Endothelial cell of umbilical vein (primary cell): ENCODE results near the gene SDC3. TPM values are rescaled to one million over a fixed set of nuclear protein-coding genes. Genes with fewer than 3 reads are reported as not detected.

Experiments used
- BruUV-seq: library from RNA; stranded (reverse); fragments of 400-500 nt; replicated peaks from 2 replicates; lab custom pipeline; 2021; lab: Mats Ljungman, UMichigan
- CTCF ChIA-PET: fragments of 300-600, 350-600 bp; sonication (Branson Sonifier 250); formaldehyde crosslinking; loops from one replicate; lab custom pipeline; 2021; ENCODE audit warnings: antibody characterized with exemption, inconsistent platforms; lab: Charles Lee
- POLR2A ChIA-PET: fragments of 300-600, 350-600 bp; sonication (Branson Sonifier 250); formaldehyde crosslinking; loops from one replicate; lab custom pipeline; 2021; ENCODE audit warnings: antibody characterized with exemption, inconsistent platforms; lab: Charles Lee
- DNase-seq: peaks from one replicate; pipeline ENCODE4 v3.0.0-alpha.2; 2011; ENCODE audit warnings: low read depth, low spot score
- FAIRE-seq: peaks from 2 replicates; lab custom pipeline; 2011; peaks lifted over from hg19 to GRCh38; lab: Jason Lieb, UNC
- H2AFZ ChIP-seq: 2 replicates; pipeline ENCODE4 v1.6.0; 2012; ENCODE audit warnings: low read depth, low read length, control low read depth, inconsistent platforms
- H3K27ac ChIP-seq: 2 replicates; pipeline ENCODE4 v1.5.1; 2011; ENCODE audit warnings: low read depth, mild to moderate bottlenecking, control low read depth, low read length, moderate library complexity; ENCODE audit not compliant: insufficient read depth
- H3K27me3 ChIP-seq, 2 experiments: 2 replicates each; pipeline versions ENCODE4 v1.6.0 to v1.6.1; 2011; ENCODE audit warnings: low read length in 2 of 2, mixed read lengths in 1 of 2; ENCODE audit not compliant: control insufficient read depth in 2 of 2, insufficient read depth in 2 of 2
- H3K36me3 ChIP-seq, 2 experiments: 2 replicates in 1 of 2; 3 replicates in 1 of 2; pipeline ENCODE4 v1.5.1; 2011; ENCODE audit warnings: low read length in 2 of 2, mild to moderate bottlenecking in 1 of 2, moderate library complexity in 1 of 2; ENCODE audit not compliant: control insufficient read depth in 2 of 2, insufficient read depth in 2 of 2; ENCODE audit errors: extremely low read depth in 1 of 2
- H3K4me1 ChIP-seq: 3 replicates; pipeline ENCODE4 v1.5.1; 2011; ENCODE audit warnings: mild to moderate bottlenecking, low read length; ENCODE audit not compliant: control insufficient read depth, insufficient read depth; ENCODE audit errors: extremely low read depth
- H3K4me2 ChIP-seq: 2 replicates; pipeline ENCODE4 v1.6.1; 2011; ENCODE audit warnings: low read length, control low read depth, mixed read lengths; ENCODE audit not compliant: insufficient read depth
- H3K4me3 ChIP-seq, 3 experiments: fragments of 200-600 bp in 1 of 3; sonication (generic), shearing (Covaris generic) in 1 of 3; replicated peaks in 1 of 3; 2 replicates each; pipeline ENCODE4 v1.5.1; 2011 to 2016; ENCODE audit warnings: control low read depth in 3 of 3, low read length in 3 of 3, mild to moderate bottlenecking in 2 of 3, inconsistent platforms in 1 of 3, low read depth in 1 of 3, moderate library complexity in 1 of 3; ENCODE audit not compliant: insufficient read depth in 1 of 3
- H3K79me2 ChIP-seq: 2 replicates; pipeline ENCODE4 v1.6.0; 2012; ENCODE audit warnings: low read length, inconsistent platforms; ENCODE audit not compliant: control insufficient read depth, insufficient read depth
- H3K9ac ChIP-seq: replicated peaks from 2 replicates; pipeline ENCODE3; 2011; ENCODE audit warnings: low read length, control low read depth; ENCODE audit not compliant: insufficient read depth; ENCODE audit errors: extremely low read depth
- H3K9me1 ChIP-seq: replicated peaks from 3 replicates; pipeline ENCODE4 v1.6.0; 2011; ENCODE audit warnings: mild to moderate bottlenecking, low read length; ENCODE audit not compliant: control insufficient read depth, insufficient read depth; ENCODE audit errors: extremely low read depth
- H3K9me3 ChIP-seq: replicated peaks from 2 replicates; pipeline ENCODE4 v1.5.1; 2012; ENCODE audit warnings: low read length, inconsistent platforms; ENCODE audit not compliant: control insufficient read depth, insufficient read depth
- H4K20me1 ChIP-seq: replicated peaks from 2 replicates; pipeline ENCODE3; 2011; ENCODE audit warnings: mild to moderate bottlenecking, low read length; ENCODE audit not compliant: control insufficient read depth, insufficient read depth; ENCODE audit errors: extremely low read depth
- CTCF ChIP-seq, 2 donors: IDR thresholded peaks; 1 replicate in 1 of 2; 2 replicates in 1 of 2; pipeline ENCODE4 v1.5.1; 2011; ENCODE audit warnings: low read length in 2 of 2, mild to moderate bottlenecking in 2 of 2, moderate library complexity in 2 of 2, control low read depth in 1 of 2, inconsistent platforms in 1 of 2, low read depth in 1 of 2; ENCODE audit not compliant: insufficient read depth in 1 of 2; ENCODE audit errors: extremely low read depth in 1 of 2
- EZH2 ChIP-seq: IDR thresholded peaks from 2 replicates; pipeline ENCODE4 v1.6.1; 2012; ENCODE audit warnings: borderline replicate concordance, low read depth, mild to moderate bottlenecking, moderate library complexity, low read length, inconsistent platforms; ENCODE audit not compliant: severe bottlenecking
- FOS ChIP-seq: IDR thresholded peaks from 2 replicates; pipeline ENCODE4 v1.6.1; 2011; ENCODE audit warnings: mild to moderate bottlenecking, low read length, moderate library complexity, borderline replicate concordance; ENCODE audit not compliant: insufficient read depth
- GATA2 ChIP-seq: IDR thresholded peaks from 2 replicates; pipeline ENCODE4 v1.7.0; 2011; ENCODE audit warnings: low read depth, mild to moderate bottlenecking, moderate library complexity, mixed read lengths, low read length; ENCODE audit not compliant: insufficient read length, insufficient read depth
- JUN ChIP-seq: IDR thresholded peaks from 2 replicates; pipeline ENCODE4 v1.6.1; 2011; ENCODE audit warnings: borderline replicate concordance, low read depth; ENCODE audit not compliant: insufficient read length, insufficient read depth
- MAX ChIP-seq: IDR thresholded peaks from 2 replicates; pipeline ENCODE4 v1.6.1; 2011; ENCODE audit not compliant: insufficient read depth, insufficient read length
- MYC ChIP-seq: IDR thresholded peaks from one replicate; pipeline ENCODE4 v1.6.1; 2011; ENCODE audit warnings: mild to moderate bottlenecking, low read depth, low read length
- POLR2A ChIP-seq: IDR thresholded peaks from 2 replicates; pipeline ENCODE4 v1.6.1; 2012; ENCODE audit warnings: low read depth, mild to moderate bottlenecking, control low read depth, low read length
- POLR2AphosphoS5 ChIP-seq: IDR thresholded peaks from 2 replicates; pipeline ENCODE4 v1.6.1; 2012; ENCODE audit warnings: low read depth, mild to moderate bottlenecking, control low read depth, low read length, moderate library complexity; ENCODE audit not compliant: insufficient read depth
- dilution Hi-C: fragments of 300-500 bp; cut with MboI; formaldehyde crosslinking; loops from one replicate; pipeline ENCODE4 v1.15.0; 2019; ENCODE audit warnings: low sequenced_read_pairs; ENCODE audit not compliant: extremely low pct_ligation_motif_present
- intact Hi-C: fragments of 100-400 bp; cut with micrococcal nuclease; formaldehyde crosslinking; loops from one replicate; pipeline ENCODE4 v1.10.0; 2022
- polyA plus RNA-seq, 4 experiments: library from polyadenylated mRNA; depleted of rRNA in 3 of 4; stranded (reverse) in 3 of 4; unstranded in 1 of 4; fragments of >200 nt; gene quantifications; 2 replicates each; pipeline versions ENCODE4 v1.2.1 to v1.2.3, GENCODE V29; 2011 to 2012; ENCODE audit warnings: missing spikeins in 1 of 4
- total RNA-seq: library from RNA; stranded (reverse); gene quantifications from 2 replicates; pipeline ENCODE4 v1.2.3, GENCODE V29; 2021

SDC3 gene
- total and polyA plus RNA-seq, 2 donors (not counting 3 experiments of a cell fraction or from before 2014, with no cell fraction given) = 7.1 to 25.9 TPM

- H2AFZ ChIP-seq = no peak overlapping the region
- FAIRE-seq (no peak), DNase-seq (no peak)
- BruUV-seq = no TSS peak
- intact Hi-C loops = no loop called here
- no peaks in the 10 kb centered on the region for H3K27me3 ChIP-seq
- H3K4me3 ChIP-seq = no peak overlapping the region
- POLR2A ChIA-PET = no interaction called here
- TF ChIP-seq MAX (no peak), CTCF (IDR thresholded peaks at IDR 0.05; ENCODE audit: extremely low read depth in 1 of 2, insufficient read depth in 1 of 2, low read depth in 1 of 2, low read length in 2 of 2) (no peak), EZH2 (no peak), MYC (no peak), GATA2 (no peak), POLR2AphosphoS5 (no peak), FOS (no peak), POLR2A (no peak), JUN (no peak)
- dilution Hi-C loops = loop anchor here (25.0 kb wide), 1 partner anchor 94 kb away; no protein-coding TSS in a partner anchor
- H3K79me2 ChIP-seq = no peaks in the 10 kb centered on the region
- no peak overlapping the region for H3K9ac ChIP-seq
- peaks cover 14% of the 10 kb centered on the region for H3K4me1 ChIP-seq
- no peaks in the 10 kb centered on the region for H3K9me1 ChIP-seq
- H4K20me1 ChIP-seq = no peaks in the 10 kb centered on the region
- no peak overlapping the region for H3K4me2 ChIP-seq
- no peak overlapping the region for H3K27ac ChIP-seq
- H3K9me3 ChIP-seq = no peaks in the 10 kb centered on the region
- H3K36me3 ChIP-seq = no peaks in the 10 kb centered on the region
- CTCF ChIA-PET = interaction anchor here (0.9 to 5.2 kb wide), 5 partner anchors 58 to 126 kb away, joined by 3 to 52 read pairs (median 6); no protein-coding TSS in a partner anchor
Measured at GRCh38 chr1:30905916-30906620, 2.5 kb downstream of the SDC3 start.
